ENCODE data around the gene BCAP31.
"Not testable (repeated sequence)": the region's sequence is repeated elsewhere in the genome, so short reads cannot be mapped to it uniquely, and the experiment has no call there.

BCAP31 gene

DNA sequence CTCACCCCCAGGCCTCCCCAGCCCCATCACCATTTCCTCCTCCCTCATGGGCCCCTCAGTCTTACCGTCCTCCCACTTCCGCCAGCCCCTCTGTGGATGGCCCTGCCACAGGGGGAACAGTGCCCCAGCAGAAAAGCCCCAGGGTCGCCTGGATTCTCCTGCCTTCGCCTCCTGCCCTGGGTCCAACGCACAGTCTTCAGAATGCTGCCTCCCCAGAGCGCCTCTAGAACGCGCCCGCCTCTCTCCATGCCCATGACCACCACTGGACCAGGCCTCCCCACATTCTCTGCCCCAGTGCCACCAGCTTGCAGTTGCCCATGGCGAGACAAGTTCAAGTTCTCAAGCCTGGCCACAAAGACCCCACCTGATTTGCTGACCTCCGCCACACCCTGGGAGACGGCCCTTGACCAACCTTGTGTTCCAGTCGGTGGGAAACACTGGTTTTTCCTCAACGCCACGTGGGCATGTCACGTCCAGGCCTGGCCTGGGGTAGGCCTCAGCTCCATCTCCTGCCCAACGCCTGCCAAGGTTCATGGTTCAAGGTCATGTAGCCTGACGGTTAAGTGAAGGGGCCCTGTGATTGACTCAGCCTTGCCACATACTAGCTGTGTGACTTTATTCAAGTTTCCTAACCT lies 39.2 kb upstream of the BCAP31 start:
- no peak for DNase-seq (ENCODE audit: low read depth in 2 of 2)

DNA sequence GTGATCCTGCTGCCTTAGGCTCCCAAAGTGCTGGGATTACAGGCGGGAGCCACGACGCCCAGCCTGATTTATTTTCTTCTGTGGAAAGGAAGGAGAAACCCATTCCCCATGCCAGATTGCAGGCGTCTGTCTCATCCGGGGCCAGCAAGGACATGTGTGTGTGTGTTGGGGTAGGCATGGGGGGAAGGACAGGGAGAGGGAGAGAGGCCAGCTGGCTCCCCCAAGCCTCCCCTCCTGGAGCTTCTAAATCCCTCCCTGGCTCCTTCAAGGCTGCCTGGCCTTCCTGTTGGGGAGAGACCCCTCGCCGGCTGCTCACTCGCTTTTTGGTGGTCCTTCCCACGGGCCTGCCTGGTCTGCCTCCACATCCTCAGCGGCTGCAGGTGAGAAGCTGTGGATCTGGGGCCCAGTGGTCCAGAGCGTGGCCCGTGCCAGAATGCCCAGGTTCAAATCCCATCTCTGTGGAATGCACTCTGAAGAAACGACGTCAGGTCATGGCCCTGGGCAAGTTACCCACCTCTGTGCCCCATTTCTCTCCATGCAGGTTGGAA lies 38.5 kb upstream of the BCAP31 start:
- DNase-seq (ENCODE audit: low read depth in 2 of 2) = no peak

DNA sequence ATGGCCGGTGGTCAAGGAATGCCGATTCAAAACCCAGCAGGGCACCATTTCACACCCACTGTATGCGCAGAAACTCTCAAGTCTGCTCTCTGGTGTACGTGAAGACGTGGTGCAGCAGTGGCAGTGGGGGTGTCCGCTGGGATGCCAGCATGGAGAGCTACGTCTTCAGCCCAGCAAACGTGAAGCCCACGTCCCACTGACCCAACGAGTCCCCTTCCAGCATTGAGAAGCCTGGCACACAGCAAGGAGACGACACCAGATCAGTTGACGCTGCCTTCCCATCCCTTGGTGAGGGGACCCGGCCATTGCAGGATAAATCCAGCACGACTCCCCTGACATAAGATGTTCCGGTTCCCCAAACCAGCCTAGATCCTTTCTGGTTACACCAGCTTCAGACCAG lies 37.7 kb upstream of the BCAP31 start:
- no peak for DNase-seq (ENCODE audit: low read depth in 2 of 2)

DNA sequence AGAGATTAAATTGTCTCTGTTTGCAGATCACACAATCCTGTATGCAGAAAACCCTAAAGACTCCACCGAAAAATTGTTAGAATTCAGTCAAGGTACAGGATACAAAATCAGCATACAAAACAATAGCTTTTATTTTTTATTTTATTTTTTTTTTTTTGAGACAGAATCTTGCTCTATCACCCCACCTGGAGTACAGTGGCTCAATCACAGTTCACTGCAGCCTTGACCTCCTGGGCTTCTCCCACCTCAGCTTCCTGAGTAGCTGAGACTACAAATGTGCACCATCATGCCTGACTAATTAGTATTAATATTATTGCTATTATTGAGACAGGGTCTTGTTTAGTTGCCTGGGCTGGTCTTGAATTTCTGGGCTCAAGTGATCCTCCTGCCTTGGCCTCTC lies 30.9 kb upstream of the BCAP31 start:
- no peak for DNase-seq (ENCODE audit: low read depth in 2 of 2)

DNA sequence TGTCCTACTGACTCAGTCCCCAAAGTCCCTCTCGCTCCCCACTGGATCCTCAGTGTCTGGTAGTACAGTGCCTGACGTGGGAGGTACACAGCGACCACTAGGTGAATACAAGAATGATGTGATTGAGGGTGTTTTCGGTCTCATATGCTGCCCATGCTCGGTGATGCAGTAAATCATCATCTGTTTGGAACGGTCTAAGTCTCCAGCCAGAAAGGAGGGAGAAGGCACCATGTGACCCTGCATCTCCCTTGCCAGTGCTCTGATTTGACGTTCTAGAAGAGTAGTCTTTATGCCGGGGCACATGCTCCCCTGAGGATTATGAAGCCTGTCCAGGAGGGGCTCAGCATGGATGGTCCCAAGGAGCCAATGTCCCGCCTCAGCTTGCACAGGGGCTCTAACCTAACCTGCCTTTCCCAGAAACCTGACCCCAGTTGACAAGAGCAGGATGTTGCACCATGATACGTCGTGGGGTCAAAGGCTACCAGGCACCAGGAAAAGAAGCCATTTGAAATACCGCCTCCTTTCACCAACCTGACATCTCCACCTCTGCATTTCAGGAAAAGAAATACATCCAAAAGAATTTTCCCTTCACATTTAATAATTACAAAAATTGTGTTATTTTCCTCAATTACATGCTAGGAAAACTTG lies 26.1 kb upstream of the BCAP31 start:
- DNase-seq (ENCODE audit: low read depth in 2 of 2) = no peak

DNA sequence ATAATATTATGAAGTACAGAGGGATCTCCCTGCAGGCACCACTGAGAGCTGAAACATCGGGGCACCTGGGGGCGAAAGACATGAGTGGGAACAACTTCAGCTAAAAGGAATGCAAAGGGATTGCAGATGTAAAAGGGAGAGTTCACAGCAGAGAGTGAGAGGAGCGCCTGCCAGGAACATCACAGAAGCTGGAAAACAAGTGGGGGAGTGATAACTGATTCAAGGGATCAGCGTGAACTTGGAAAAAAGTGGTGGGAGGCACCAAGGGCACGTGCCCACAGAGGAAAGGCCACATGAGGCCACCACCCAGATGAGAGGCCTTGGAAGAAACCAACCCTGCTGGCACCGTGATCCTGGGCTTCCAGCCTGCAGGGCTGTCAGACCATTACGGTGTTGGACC lies 24.8 kb upstream of the BCAP31 start:
- DNase-seq (ENCODE audit: low read depth in 2 of 2) = not testable (repeated sequence)

DNA sequence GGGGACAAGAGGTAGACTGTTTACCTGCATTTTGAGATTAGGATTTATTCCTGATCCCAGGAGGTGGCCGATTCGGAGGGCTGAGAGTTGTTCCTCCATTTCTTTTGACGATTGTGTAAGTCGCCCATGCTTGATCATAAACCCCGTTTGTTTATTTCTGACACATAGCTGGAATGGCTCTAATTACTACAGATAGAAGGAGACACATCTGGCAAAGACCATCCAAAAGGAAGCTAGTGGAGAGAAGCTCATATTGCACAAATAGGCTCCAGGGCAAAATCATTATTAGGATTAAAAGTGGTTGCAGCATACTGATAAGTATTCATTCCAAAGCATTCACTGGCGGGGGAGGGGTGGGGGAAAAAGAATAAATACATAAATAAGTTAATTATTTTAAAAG lies 22.8 kb upstream of the BCAP31 start:
- not testable (repeated sequence) for DNase-seq (ENCODE audit: low read depth in 2 of 2)

DNA sequence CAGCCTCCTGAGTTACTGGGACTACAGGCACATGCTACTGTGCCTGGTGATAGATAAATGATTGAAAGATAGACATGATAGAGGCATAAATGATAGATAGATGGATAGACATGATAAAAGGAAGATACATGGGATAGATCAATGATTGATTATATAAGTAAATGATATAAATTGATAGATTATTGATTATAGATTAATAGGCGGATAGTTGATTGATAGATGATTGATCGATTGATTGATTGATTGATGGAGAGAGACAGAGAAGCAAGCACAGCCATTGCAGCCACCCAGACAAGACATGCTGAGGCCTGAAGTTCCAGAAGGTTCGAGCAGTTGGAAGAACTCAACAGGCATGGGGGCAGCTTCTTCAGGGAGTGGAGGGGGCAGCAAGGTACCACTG lies 22.2 kb upstream of the BCAP31 start:
- DNase-seq (ENCODE audit: low read depth in 2 of 2) = no peak

DNA sequence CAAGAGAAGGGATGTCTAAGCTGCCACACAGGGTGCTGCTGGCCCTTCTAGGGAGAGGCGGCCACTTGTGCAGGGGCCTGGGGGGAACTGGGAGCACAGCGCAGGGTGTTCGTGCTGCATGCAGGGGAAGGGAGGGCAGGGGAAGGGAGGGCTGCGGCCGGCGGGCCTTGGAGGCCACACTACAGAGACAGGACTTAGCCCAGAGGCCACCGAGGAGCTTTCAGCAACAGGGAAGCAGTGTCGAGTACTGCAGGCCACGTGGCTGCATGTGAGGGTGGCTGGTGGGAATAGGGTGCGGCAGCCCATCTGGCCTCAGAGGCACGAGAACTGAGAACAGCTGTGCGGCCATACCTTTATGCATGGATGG lies 20.9 kb upstream of the BCAP31 start:
- DNase-seq (ENCODE audit: low read depth in 2 of 2) = not testable (repeated sequence)

DNA sequence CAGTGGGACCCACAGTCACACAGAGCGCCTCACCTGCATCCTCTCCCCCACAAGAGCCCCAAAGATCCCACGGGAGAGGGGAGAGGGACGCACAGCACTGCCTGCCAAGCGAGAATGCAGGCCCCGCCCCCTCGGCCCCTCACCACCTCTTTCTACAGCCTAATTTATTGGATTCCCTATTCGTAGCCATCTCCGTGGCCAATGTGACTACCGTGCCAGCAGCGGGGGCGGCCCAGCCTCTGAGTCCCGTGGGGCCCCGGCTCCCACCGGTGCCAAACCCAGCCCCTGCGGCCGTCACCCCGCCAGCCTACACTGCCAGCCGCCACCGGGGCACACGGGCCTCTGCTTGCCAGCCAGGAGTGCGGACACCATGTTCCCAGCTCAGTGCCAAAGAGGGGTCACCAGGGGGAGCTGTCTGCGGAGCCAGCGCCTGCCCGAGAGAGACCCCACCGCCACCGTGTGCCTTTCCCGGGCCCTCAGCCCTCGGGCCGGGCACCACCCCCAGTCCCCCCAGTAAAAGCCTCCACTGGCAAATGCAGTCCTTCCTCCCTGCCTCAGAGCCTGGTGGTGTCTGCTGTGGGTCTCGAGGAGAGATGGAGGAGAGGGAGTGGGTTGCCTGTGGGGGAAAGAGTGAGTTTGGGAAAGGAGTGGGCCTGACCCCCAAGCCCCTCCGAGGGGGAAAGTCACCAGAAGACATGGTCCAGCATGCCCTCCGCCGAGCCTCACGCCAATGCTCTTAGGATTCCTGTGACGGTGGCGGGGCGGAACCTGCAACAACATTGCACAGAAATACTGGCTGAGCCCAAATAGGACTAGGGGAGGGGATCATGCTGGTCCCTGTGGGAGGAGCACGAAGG lies 20.3 kb upstream of the BCAP31 start:
- no peak for DNase-seq (ENCODE audit: low read depth in 2 of 2)

DNA sequence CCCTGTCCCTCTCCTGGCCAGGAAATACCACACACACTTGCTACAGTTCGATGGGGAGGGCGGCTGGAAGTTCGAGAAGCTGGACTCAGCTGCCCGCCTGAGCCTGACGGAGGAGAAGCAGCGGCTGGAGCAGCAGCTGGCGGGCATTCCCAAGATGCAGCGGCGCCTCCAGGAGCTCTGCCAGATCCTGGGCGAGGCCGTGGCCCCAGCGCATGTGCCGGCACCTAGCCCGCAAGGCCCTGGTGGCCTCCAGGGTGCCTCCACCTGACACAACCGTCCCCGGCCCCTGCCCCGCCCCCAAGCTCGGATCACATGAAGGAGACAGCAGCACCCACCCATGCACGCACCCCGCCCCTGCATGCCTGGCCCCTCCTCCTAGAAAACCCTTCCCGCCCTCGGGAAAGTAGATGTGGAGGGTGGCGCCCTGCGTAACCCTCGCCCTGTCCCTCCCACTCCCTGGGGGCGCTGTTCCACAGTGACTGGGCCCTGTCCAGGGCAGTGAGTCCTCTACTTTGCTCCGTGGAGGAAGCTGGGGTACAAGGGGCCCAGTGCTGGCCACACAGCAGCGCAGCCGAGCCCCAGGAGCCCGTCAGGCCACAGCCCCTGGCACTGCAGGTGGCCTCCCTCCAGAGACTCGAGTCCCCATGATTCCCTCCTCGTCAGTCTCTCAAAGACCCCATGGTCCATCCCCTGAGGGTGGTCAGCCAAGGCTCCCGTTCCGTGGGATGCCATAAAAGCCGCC lies 19.5 kb upstream of the BCAP31 start:
- DNase-seq (ENCODE audit: low read depth in 2 of 2) = not testable (repeated sequence)

DNA sequence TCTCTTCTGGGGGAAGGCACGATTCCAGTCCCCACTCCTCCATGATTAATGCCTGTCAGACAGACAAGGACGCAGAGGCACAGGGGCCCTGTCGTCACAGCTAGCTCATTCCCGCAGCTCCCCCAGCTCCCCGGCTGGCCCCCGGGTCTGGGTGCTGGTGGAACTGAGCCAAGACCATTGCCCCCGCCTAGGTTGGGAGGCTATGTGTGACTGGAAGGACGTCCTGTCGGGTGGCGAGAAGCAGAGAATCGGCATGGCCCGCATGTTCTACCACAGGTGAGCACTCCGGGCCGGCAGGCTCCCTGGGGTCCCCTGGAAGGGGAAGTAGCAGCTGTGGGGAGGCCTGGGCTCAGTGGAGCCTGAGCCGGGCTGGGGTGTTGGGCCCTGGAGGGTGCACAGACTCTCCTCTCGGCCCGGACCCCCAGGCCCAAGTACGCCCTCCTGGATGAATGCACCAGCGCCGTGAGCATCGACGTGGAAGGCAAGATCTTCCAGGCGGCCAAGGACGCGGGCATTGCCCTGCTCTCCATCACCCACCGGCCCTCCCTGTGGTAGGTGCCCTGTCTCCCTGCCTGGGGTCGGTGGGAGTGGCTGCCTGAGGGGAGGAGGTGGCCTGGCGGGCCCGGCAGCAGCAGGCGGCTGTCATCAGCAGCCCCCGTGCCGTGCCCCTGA lies 18.7 kb upstream of the BCAP31 start:
- not testable (repeated sequence) for DNase-seq (ENCODE audit: low read depth in 2 of 2)

DNA sequence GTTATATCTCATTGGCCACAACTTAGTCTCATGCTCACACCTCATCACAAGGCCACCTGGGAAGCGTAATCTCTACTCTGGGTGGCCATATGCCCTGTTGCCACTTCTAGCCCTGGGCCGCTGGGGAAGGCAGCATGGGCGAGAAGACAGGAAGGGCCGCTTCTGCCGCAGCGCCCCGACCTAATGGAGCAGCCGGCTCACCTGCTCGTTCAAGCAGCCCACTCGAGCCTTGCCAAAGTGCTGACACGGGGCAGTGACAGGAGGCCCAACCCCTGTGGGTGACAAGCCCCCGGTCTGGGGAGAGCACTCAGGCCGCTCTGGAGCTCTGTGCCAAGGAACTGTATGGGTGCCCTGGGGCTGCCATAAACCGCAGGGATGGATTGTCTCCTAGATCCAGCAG lies 17.9 kb upstream of the BCAP31 start:
- DNase-seq (ENCODE audit: low read depth in 2 of 2) = not testable (repeated sequence)

DNA sequence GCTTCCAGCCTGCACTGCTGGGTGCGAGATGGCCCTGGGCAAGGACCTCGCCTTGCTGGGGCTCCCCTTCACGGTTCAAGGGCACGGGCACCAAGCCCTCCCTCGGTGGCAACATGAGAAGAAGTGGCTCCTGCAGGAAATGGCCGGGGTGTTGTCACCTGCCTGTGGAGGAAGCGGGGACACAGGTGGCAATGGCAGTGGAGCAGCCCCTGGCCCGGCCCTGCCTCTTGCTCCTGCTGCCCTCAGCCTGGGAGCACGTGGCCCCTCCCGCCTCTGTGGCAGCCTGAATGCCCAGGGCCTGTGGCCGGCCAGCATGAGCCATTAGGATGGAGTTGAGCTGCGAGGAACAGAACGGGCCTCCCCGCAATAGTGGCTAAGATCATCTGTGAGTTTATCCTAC lies 17.3 kb upstream of the BCAP31 start:
- no peak for DNase-seq (ENCODE audit: low read depth in 2 of 2)

DNA sequence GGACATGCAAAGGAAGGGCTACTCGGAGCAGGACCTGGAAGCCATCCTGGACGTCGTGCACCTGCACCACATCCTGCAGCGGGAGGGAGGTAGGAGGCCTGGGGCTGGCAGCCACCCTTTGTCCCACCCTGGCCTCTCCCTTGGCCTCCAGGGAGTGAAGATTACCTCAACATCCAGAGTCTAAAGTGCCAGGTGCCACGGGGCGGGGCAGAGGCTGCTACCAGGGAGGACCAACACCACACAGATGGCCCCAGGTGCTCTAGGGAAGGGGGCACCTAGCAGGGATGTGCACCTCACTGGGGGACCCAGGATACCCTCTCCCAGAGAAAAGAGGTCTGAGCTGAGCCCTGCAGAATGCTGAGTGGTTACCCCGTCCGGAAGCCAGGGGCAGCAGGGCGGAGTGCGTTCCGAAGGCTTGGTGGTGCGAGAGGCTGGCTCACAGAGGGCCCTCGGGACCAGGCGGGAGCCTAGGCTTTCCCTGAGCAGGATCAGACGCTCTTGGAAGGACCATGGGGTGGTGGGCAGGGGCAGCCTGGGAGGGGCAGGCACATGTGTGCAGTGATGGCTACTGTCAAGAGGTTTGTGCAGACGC lies 16.5 kb upstream of the BCAP31 start:
- no peak for DNase-seq (ENCODE audit: low read depth in 2 of 2)

DNA sequence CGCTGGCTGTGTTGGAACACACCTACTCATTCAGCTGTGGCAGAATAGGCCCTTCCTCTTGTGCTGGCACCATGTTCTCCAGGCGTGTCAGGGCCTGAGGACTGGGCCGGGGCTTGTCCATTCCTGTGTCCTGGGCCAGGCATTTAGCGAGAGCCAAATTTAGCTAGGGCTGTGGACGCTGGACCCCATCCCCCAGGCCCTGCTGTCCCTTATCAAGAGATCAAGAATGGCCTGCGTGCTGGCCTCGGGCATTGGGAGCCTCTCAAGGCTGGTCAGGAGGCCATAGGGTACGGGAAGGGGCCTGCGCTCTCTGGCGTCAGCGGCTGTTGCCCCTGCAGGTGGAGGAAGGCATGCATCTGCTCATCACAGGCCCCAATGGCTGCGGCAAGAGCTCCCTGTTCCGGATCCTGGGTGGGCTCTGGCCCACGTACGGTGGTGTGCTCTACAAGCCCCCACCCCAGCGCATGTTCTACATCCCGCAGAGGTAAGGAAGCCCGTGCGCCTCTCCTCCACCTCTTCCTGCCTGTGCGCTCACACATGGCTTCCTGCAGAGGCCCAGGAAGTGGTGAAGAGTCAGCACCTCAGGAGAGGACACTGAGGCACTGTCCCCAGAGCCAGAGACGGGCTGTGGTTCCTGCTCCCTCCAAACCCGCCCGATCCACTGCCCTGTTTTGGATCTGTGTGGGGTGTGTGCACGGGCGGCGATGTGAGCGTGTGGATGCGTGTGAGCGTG lies 15.7 kb upstream of the BCAP31 start:
- DNase-seq (ENCODE audit: low read depth in 2 of 2) = no peak

DNA sequence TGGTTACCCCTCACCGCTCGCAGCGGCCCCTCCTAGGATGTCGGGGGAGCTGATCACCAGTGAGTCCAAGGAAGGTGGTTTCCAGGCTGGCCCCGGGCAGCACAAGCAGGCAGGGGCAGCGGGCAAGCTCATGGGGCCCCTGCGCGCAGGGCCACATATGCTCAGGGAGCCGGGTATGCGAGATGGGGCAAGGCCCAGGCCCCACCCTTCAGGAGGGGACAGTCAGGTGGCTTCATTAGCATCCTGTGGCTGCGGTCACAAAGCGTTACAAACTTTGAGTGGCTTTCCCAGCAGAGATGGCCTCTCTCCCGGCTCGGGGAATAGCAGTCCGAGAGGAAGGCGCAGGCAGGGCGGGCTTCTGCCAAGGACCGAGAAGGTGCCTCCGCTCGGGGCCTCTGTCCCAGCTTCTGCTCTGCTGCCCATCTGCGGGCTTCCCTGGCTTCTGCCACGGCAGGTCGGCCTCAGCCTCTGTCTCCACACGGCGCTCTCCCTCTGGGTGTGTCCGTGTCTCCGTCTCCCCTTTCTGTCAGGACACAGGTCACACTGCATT lies 13.9 kb upstream of the BCAP31 start:
- no peak for DNase-seq (ENCODE audit: low read depth in 2 of 2)

DNA sequence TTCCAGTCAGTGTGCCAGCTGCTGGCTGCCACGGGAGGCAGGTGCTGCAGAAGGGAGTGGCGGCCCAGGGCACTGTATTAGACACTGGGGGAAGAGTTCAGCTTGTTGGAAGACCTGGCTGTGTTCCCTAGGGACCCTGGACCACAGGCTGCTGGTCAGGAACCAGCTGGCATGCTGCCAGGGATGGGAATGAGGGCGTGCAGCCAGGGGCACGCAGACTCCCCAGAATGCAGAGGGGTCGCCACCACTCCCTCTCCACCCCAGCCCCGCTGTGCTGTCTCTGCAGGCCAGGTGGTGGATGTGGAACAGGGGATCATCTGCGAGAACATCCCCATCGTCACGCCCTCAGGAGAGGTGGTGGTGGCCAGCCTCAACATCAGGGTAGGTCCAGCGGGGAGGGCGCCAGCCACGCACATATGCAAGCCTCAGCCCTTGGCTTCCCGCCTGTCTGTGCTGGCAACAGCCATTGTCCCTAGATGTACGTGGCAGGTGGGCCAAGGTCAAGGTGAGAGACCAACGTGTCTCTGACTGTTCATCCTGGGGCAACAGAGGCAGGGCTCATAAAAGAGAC lies 12.8 kb upstream of the BCAP31 start:
- DNase-seq (ENCODE audit: low read depth in 2 of 2) = no peak

DNA sequence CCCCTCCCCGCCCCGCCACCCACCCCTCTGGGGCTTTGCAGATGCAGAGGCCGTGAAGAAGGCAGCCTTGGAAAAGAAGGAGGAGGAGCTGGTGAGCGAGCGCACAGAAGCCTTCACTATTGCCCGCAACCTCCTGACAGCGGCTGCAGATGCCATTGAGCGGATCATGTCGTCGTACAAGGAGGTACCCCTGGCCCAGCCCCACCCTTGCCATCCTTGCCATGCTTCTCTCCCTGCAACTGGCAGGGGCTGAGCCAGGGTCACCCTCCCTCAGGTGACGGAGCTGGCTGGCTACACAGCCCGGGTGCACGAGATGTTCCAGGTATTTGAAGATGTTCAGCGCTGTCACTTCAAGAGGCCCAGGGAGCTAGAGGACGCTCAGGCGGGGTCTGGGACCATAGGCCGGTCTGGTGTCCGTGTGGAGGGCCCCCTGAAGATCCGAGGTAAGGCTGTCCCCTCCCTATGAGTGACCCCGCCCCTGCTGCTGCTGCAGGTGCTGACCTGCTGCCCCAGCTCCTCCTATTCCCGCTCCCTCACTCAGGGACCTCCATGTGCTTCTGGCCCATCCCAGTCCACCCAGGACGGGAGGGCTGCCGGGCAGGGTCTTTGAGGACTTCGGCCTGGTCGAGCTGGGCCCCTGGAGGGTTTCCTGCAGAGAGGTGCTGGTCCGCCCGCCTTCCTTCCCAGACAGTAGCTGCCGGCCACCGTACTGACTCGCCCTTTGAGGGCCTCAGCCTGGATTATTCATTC lies 12.1 kb upstream of the BCAP31 start:
- DNase-seq (ENCODE audit: low read depth in 2 of 2) = no peak

Measured in stimulated activated CD8-positive, alpha-beta memory T cell treated with anti-CD3 and anti-CD28 coated beads, Interleukin-7, amount 100 ng/mL, for 1 hour (primary cell).